ENCODE data around the gene OR10D3. TPM values are rescaled to one million over a fixed set of nuclear protein-coding genes. Genes with fewer than 3 reads are reported as not detected.
"Not testable (repeated sequence)": the region's sequence is repeated elsewhere in the genome, so short reads cannot be mapped to it uniquely, and the experiment has no call there.

Gene OR10D3
- total and polyA plus RNA-seq, 4 donors: not detected

DNA sequence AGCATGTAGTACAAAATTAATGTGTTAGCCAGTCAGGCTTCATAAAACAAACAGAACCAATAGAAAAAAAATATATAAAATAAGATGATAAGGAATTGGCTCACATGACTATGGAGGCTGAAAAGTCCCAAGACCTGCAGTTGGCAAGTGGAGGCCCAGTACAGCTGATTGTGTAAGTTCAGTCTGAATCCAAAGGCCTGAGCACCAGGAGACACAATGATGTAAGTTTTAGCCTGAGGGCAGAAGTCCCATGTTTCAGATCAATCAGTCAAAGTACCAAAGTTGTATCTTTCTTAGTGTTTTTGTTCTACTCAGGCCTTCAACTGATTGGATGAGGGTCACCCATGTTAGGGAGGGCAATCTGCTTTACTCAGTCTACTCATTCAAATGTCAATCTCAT, 14.3 kb upstream of the OR10D3 start:
- H3K4me1 ChIP-seq (ENCODE audit: control insufficient read depth in 4 of 4, insufficient read depth in 4 of 4, low read length in 3 of 4): no peaks in the 10 kb centered on the region
- H3K27ac ChIP-seq (ENCODE audit: low read depth in 1 of 2, low read length in 2 of 2): no peak overlapping the region
- peaks cover 0 to 2% (median 0%) of the 10 kb centered on the region in 4 donors for H3K27me3 ChIP-seq (ENCODE audit: control insufficient read depth in 4 of 4, insufficient read depth in 4 of 4, low read length in 3 of 4)
- H3K4me3 ChIP-seq (ENCODE audit: low read depth in 1 of 3, low read length in 3 of 3): no peak overlapping the region
- DNase-seq (ENCODE audit: low spot score): no peak
- H3K36me3 ChIP-seq (ENCODE audit: control insufficient read depth in 4 of 4, insufficient read depth in 3 of 4, low read depth in 1 of 4, low read length in 3 of 4): no peaks in the 10 kb centered on the region
- no peaks in the 10 kb centered on the region for H3K9me3 ChIP-seq (ENCODE audit: control insufficient read depth in 4 of 4, low read length in 3 of 4)
- no peak overlapping the region for H3K9ac ChIP-seq (ENCODE audit: low read depth in 1 of 2, low read length in 2 of 2)
- TF ChIP-seq, protein P1, sequence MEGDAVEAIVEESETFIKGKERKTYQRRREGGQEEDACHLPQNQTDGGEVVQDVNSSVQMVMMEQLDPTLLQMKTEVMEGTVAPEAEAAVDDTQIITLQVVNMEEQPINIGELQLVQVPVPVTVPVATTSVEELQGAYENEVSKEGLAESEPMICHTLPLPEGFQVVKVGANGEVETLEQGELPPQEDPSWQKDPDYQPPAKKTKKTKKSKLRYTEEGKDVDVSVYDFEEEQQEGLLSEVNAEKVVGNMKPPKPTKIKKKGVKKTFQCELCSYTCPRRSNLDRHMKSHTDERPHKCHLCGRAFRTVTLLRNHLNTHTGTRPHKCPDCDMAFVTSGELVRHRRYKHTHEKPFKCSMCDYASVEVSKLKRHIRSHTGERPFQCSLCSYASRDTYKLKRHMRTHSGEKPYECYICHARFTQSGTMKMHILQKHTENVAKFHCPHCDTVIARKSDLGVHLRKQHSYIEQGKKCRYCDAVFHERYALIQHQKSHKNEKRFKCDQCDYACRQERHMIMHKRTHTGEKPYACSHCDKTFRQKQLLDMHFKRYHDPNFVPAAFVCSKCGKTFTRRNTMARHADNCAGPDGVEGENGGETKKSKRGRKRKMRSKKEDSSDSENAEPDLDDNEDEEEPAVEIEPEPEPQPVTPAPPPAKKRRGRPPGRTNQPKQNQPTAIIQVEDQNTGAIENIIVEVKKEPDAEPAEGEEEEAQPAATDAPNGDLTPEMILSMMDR (IDR thresholded peaks at IDR 0.05; ENCODE audit: low read depth, low read length, missing input control): no peak
- TF ChIP-seq, protein P2, sequence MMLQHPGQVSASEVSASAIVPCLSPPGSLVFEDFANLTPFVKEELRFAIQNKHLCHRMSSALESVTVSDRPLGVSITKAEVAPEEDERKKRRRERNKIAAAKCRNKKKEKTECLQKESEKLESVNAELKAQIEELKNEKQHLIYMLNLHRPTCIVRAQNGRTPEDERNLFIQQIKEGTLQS (IDR thresholded peaks at IDR 0.05): no peak
- TF ChIP-seq TAF1 (conservative IDR thresholded peaks at IDR 0.05) (no peak), HNF4A (conservative IDR thresholded peaks at IDR 0.05) (peak in 1 of 2 donors; percentile 19), NR2F2 (IDR thresholded peaks at IDR 0.05) (no peak), EGR1 (IDR thresholded peaks at IDR 0.05; ENCODE audit: low read depth in 2 of 2) (no peak), YY1 (IDR thresholded peaks at IDR 0.05) (no peak), HNF4G (IDR thresholded peaks at IDR 0.05) (no peak)

DNA sequence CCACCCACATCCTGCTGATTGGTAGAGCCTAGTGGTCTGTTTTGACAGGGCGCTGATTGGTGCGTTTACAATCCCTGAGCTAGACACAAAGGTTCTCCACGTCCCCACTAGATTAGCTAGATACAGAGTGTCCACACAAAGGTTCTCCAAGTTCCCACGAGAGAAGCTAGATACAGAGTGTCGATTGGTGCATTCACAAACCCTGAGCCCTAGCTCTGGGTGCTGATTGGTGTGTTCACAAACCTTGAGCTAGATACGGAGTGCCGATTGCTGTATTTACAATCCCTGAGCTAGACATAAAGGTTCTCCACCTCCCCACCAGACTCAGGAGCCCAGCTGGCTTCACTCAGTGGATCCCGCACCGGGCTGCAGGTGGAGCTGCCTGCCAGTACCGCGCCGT, 12.8 kb upstream of the OR10D3 start:
- DNase-seq (ENCODE audit: low spot score); H3K4me3 ChIP-seq (ENCODE audit: low read depth in 1 of 3, low read length in 3 of 3); H3K4me1 ChIP-seq (ENCODE audit: control insufficient read depth in 4 of 4, insufficient read depth in 4 of 4, low read length in 3 of 4); H3K9ac ChIP-seq (ENCODE audit: low read depth in 1 of 2, low read length in 2 of 2); H3K27ac ChIP-seq (ENCODE audit: low read depth in 1 of 2, low read length in 2 of 2); H3K27me3 ChIP-seq (ENCODE audit: control insufficient read depth in 4 of 4, insufficient read depth in 4 of 4, low read length in 3 of 4); H3K36me3 ChIP-seq (ENCODE audit: control insufficient read depth in 4 of 4, insufficient read depth in 3 of 4, low read depth in 1 of 4, low read length in 3 of 4); H3K9me3 ChIP-seq (ENCODE audit: control insufficient read depth in 4 of 4, low read length in 3 of 4): not testable (repeated sequence)
- WGBS: 88% methylated on average over 12 of the region's 12 CpGs

DNA sequence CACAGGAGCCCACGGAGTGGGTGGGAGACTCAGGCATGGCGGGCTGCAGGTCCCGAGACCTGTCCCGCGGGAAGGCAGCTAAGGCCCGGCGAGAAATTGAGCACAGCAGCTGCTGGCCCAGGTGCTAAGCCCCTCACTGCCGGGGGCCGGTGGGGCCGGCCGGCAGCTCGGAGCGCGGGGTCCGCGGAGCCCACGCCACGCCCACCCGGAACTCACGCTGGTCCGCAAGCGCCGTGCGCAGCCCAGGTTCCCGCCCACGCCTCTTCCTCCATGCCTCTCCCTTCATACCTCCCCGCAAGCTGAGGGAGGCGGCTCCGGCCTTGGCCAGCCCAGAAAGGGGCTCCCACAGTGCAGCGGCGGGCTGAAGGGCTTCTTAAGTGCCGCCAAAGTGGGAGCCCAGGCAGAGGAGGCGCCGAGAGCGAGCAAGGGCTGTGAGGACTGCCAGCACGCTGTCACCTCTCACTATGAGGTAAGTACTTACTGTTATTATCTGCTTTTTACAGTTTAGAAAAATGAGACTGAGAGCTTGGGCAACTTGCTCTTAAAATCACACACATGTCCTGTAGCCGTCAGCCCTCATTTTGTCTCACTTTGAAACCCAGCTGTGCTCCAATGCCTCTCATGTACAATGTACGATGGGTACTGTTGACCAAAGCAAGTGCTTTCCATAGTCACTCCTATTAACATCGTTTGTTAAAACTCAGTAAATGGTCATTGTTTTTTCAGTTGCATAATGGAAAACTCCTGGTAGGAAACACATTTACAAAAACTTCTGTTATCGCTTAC, 12.2 kb upstream of the OR10D3 start:
- Histone ChIP-seq H3K9ac (ENCODE audit: low read depth in 1 of 2, low read length in 2 of 2) (no peak overlapping the region), H3K27me3 (ENCODE audit: control insufficient read depth in 4 of 4, insufficient read depth in 4 of 4, low read length in 3 of 4) (peaks cover 0 to 2% (median 0%) of the 10 kb centered on the region in 4 donors), H3K27ac (ENCODE audit: low read depth in 1 of 2, low read length in 2 of 2) (no peak overlapping the region), H3K4me1 (ENCODE audit: control insufficient read depth in 4 of 4, insufficient read depth in 4 of 4, low read length in 3 of 4) (no peaks in the 10 kb centered on the region), H3K9me3 (ENCODE audit: control insufficient read depth in 4 of 4, low read length in 3 of 4) (no peaks in the 10 kb centered on the region), H3K36me3 (ENCODE audit: control insufficient read depth in 4 of 4, insufficient read depth in 3 of 4, low read depth in 1 of 4, low read length in 3 of 4) (no peaks in the 10 kb centered on the region), H3K4me3 (ENCODE audit: low read depth in 1 of 3, low read length in 3 of 3) (no peak overlapping the region)
- DNase-seq (ENCODE audit: low spot score): no peak
- 94% methylated on average over 40 of the region's 40 CpGs for WGBS
- no peak for TF ChIP-seq NR2F2 (IDR thresholded peaks at IDR 0.05)
- TF ChIP-seq HNF4A (conservative IDR thresholded peaks at IDR 0.05): no peak
- TF ChIP-seq TAF1 (conservative IDR thresholded peaks at IDR 0.05): no peak
- TF ChIP-seq, protein P3, sequence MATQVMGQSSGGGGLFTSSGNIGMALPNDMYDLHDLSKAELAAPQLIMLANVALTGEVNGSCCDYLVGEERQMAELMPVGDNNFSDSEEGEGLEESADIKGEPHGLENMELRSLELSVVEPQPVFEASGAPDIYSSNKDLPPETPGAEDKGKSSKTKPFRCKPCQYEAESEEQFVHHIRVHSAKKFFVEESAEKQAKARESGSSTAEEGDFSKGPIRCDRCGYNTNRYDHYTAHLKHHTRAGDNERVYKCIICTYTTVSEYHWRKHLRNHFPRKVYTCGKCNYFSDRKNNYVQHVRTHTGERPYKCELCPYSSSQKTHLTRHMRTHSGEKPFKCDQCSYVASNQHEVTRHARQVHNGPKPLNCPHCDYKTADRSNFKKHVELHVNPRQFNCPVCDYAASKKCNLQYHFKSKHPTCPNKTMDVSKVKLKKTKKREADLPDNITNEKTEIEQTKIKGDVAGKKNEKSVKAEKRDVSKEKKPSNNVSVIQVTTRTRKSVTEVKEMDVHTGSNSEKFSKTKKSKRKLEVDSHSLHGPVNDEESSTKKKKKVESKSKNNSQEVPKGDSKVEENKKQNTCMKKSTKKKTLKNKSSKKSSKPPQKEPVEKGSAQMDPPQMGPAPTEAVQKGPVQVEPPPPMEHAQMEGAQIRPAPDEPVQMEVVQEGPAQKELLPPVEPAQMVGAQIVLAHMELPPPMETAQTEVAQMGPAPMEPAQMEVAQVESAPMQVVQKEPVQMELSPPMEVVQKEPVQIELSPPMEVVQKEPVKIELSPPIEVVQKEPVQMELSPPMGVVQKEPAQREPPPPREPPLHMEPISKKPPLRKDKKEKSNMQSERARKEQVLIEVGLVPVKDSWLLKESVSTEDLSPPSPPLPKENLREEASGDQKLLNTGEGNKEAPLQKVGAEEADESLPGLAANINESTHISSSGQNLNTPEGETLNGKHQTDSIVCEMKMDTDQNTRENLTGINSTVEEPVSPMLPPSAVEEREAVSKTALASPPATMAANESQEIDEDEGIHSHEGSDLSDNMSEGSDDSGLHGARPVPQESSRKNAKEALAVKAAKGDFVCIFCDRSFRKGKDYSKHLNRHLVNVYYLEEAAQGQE (IDR thresholded peaks at IDR 0.05): no peak
- no peak for TF ChIP-seq RAD21 (IDR thresholded peaks at IDR 0.05)
- TF ChIP-seq, protein P4, sequence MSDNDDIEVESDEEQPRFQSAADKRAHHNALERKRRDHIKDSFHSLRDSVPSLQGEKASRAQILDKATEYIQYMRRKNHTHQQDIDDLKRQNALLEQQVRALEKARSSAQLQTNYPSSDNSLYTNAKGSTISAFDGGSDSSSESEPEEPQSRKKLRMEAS (IDR thresholded peaks at IDR 0.05): no peak

All from liver (tissue), 9 donors.